H9 (cell line): ENCODE results near the gene SEMA5A. TPM values are rescaled to one million over a fixed set of nuclear protein-coding genes. Genes with fewer than 3 reads are reported as not detected.

ENCODE experiments used
- DNase-seq: peaks from one replicate; pipeline ENCODE4 v3.0.0-alpha.2; 2017
- H2AFZ ChIP-seq: one replicate; pipeline ENCODE4 v1.6.1; 2013; ENCODE audit warnings: mild to moderate bottlenecking, low read length, control low read depth, moderate library complexity
- H2AK5ac ChIP-seq: 2 replicates; pipeline ENCODE4 v1.6.1; 2013; ENCODE audit warnings: low read length, control low read depth, mixed read lengths; ENCODE audit not compliant: insufficient read length
- H2BK120ac ChIP-seq: one replicate; pipeline ENCODE4 v1.6.1; 2013; ENCODE audit warnings: low read depth, mild to moderate bottlenecking, low read length, control low read depth, inconsistent platforms; ENCODE audit not compliant: poor library complexity, severe bottlenecking
- H2BK12ac ChIP-seq: 2 replicates; pipeline ENCODE4 v1.6.1; 2013; ENCODE audit warnings: low read length, control low read depth, mixed read lengths, low read depth; ENCODE audit not compliant: insufficient read length
- H2BK15ac ChIP-seq: 2 replicates; pipeline ENCODE4 v1.6.1; 2013; ENCODE audit warnings: low read depth, low read length, control low read depth
- H2BK20ac ChIP-seq: one replicate; pipeline ENCODE4 v1.6.1; 2013; ENCODE audit warnings: low read depth, mild to moderate bottlenecking, low read length, control low read depth, inconsistent platforms; ENCODE audit not compliant: poor library complexity, severe bottlenecking
- H2BK5ac ChIP-seq: 2 replicates; pipeline ENCODE4 v1.6.1; 2013; ENCODE audit warnings: low read length, control low read depth, mixed read lengths; ENCODE audit not compliant: insufficient read length
- H3K14ac ChIP-seq: 2 replicates; pipeline ENCODE4 v1.6.1; 2013; ENCODE audit warnings: low read length, control low read depth; ENCODE audit not compliant: insufficient read depth
- H3K18ac ChIP-seq: 2 replicates; pipeline ENCODE4 v1.6.1; 2013; ENCODE audit warnings: low read depth, mild to moderate bottlenecking, mixed read lengths, low read length, control low read depth; ENCODE audit not compliant: insufficient read length
- H3K23ac ChIP-seq: 2 replicates; pipeline ENCODE4 v1.6.1; 2013; ENCODE audit warnings: low read length, control low read depth, mixed read lengths, low read depth; ENCODE audit not compliant: insufficient read length
- H3K23me2 ChIP-seq: 2 replicates; pipeline ENCODE4 v1.6.1; 2013; ENCODE audit warnings: low read depth, mild to moderate bottlenecking, mixed read lengths, low read length, control low read depth; ENCODE audit not compliant: insufficient read length, poor library complexity, severe bottlenecking
- H3K27ac ChIP-seq: 2 replicates; pipeline ENCODE4 v1.5.1; 2013; ENCODE audit warnings: low read length, control low read depth, mixed read lengths, low read depth; ENCODE audit not compliant: insufficient read length
- H3K27me3 ChIP-seq: 2 replicates; pipeline ENCODE4 v1.6.1; 2013; ENCODE audit warnings: low read length, control low read depth, inconsistent platforms; ENCODE audit not compliant: insufficient read depth
- H3K4ac ChIP-seq: 2 replicates; pipeline ENCODE4 v1.6.1; 2013; ENCODE audit warnings: low read depth, mild to moderate bottlenecking, control low read depth, inconsistent platforms, low read length, moderate library complexity
- H3K4me1 ChIP-seq: 2 replicates; pipeline ENCODE4 v1.6.1; 2013; ENCODE audit warnings: low read length, control low read depth, inconsistent platforms; ENCODE audit not compliant: insufficient read depth
- H3K4me2 ChIP-seq: 2 replicates; pipeline ENCODE4 v1.6.1; 2013; ENCODE audit warnings: low read length, control low read depth, mixed read lengths; ENCODE audit not compliant: insufficient read length, insufficient read depth
- H3K56ac ChIP-seq: 2 replicates; pipeline ENCODE4 v1.6.1; 2013; ENCODE audit warnings: low read depth, mild to moderate bottlenecking, mixed read lengths, low read length, control low read depth; ENCODE audit not compliant: insufficient read length
- H3K79me1 ChIP-seq: 2 replicates; pipeline ENCODE4 v1.6.1; 2013; ENCODE audit warnings: low read depth, mild to moderate bottlenecking, moderate library complexity, low read length, control low read depth, inconsistent platforms; ENCODE audit not compliant: insufficient read depth, poor library complexity, severe bottlenecking
- H3K79me2 ChIP-seq: 2 replicates; pipeline ENCODE4 v1.6.1; 2013; ENCODE audit warnings: low read length, control low read depth, inconsistent platforms; ENCODE audit not compliant: insufficient read depth
- H3K9ac ChIP-seq: 2 replicates; pipeline ENCODE4 v1.6.1; 2013; ENCODE audit warnings: low read length, control low read depth, mixed read lengths; ENCODE audit not compliant: insufficient read length; ENCODE audit errors: extremely low read depth
- H3K9me3 ChIP-seq: one replicate; pipeline ENCODE4 v1.6.1; 2013; ENCODE audit warnings: low read depth, low read length, inconsistent platforms; ENCODE audit not compliant: control insufficient read depth
- H3T11ph ChIP-seq: one replicate; pipeline ENCODE4 v1.6.1; 2013; ENCODE audit warnings: mild to moderate bottlenecking, low read length, control low read depth, inconsistent platforms
- H4K20me1 ChIP-seq: one replicate; pipeline ENCODE4 v1.6.1; 2013; ENCODE audit not compliant: control insufficient read depth, insufficient read length, insufficient read depth
- H4K5ac ChIP-seq: 2 replicates; pipeline ENCODE4 v1.6.1; 2013; ENCODE audit warnings: low read depth, mild to moderate bottlenecking, mixed read lengths, low read length, control low read depth; ENCODE audit not compliant: insufficient read length
- H4K8ac ChIP-seq: replicated peaks from 2 replicates; pipeline ENCODE4 v1.6.1; 2013; ENCODE audit warnings: low read length, control low read depth, mixed read lengths, low read depth; ENCODE audit not compliant: insufficient read length
- H4K91ac ChIP-seq: 2 replicates; pipeline ENCODE4 v1.6.1; 2013; ENCODE audit warnings: low read depth, mild to moderate bottlenecking, moderate library complexity, mixed read lengths, low read length, control low read depth; ENCODE audit not compliant: insufficient read length
- H3K27ac Mint-ChIP-seq, 3 experiments: 2 replicates in 2 of 3; 3 replicates in 1 of 3; pipeline ENCODE4 v1.8.0; 2020 to 2021; ENCODE audit warnings: mixed read lengths in 3 of 3, mild to moderate bottlenecking in 1 of 3, moderate library complexity in 1 of 3
- H3K27me3 Mint-ChIP-seq: 2 replicates; pipeline ENCODE4 v1.8.0; 2021; ENCODE audit warnings: low read depth, mild to moderate bottlenecking, moderate library complexity, mixed read lengths
- H3K36me3 Mint-ChIP-seq, 3 experiments: 2 replicates in 2 of 3; 3 replicates in 1 of 3; pipeline ENCODE4 v1.8.0; 2020 to 2021; ENCODE audit warnings: low read depth in 3 of 3, mixed read lengths in 3 of 3; ENCODE audit not compliant: insufficient read depth in 1 of 3
- H3K4me1 Mint-ChIP-seq, 2 experiments: 2 replicates each; pipeline ENCODE4 v1.8.0; 2020; ENCODE audit warnings: mixed read lengths in 2 of 2
- H3K4me3 Mint-ChIP-seq, 2 experiments: 2 replicates in 1 of 2; 3 replicates in 1 of 2; pipeline ENCODE4 v1.8.0; 2020 to 2021; ENCODE audit warnings: mild to moderate bottlenecking in 2 of 2, mixed read lengths in 2 of 2, moderate library complexity in 1 of 2
- H3K9me3 Mint-ChIP-seq, 2 experiments: 2 replicates in 1 of 2; 3 replicates in 1 of 2; pipeline ENCODE4 v1.8.0; 2020; ENCODE audit warnings: mild to moderate bottlenecking in 2 of 2, mixed read lengths in 2 of 2, moderate library complexity in 1 of 2
- WGBS: extraction: QIAGEN DNeasy Blood & Tissue Kit; methylation state at CpG from one replicate; pipeline ENCODE4 v1.1.7; 2013; ENCODE audit warnings: missing lambda C conversion rate, low lambda C conversion rate, mixed read lengths; ENCODE audit not compliant: insufficient read length; ENCODE audit errors: extremely low coverage; 5-methylcytosine and 5-hydroxymethylcytosine counted together
- total RNA-seq: library from RNA; stranded (reverse); gene quantifications from 2 replicates; pipeline ENCODE4 v1.2.1, GENCODE V29; 2021
- TF ChIP-seq, protein P1 (sequence below): fragments of 200-600 bp; sonication (generic); conservative IDR thresholded peaks from 3 replicates; pipeline ENCODE4 v1.8.0; 2021; ENCODE audit warnings: antibody characterized with exemption, mild to moderate bottlenecking

Gene SEMA5A
- total RNA-seq, 1 experiment from 2014 or later: 4.3 TPM

DNA sequence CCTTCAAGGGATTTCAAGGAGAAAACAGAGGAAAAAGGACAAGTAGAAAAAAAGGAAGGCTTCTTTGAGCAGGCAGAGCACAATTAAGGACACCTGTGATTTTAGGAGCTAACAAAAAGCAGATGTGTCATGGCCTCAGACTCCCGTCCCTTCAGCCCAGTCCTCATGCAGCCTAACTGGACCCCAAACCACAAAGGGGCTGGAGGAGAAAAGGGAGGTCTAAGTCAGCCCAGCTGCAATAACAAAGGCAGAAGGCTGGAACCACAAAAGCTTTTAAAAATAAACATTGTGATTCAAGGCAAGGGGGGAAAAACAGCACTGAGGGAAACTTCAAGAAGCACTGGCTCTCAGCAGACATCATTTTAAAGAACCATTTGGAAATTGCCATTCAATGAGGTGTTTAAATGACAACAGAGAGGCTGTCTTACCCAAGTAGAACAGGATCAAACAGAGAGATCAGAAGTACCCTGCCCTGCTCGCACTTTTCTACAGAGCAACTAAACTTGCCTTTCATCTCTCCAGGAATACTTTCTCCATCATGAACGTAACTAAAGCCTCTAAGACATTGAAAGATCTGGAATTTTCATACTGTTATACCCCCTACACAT lies 89.3 kb downstream of the SEMA5A start:
- DNase-seq: no peak
- TF ChIP-seq, protein P1, sequence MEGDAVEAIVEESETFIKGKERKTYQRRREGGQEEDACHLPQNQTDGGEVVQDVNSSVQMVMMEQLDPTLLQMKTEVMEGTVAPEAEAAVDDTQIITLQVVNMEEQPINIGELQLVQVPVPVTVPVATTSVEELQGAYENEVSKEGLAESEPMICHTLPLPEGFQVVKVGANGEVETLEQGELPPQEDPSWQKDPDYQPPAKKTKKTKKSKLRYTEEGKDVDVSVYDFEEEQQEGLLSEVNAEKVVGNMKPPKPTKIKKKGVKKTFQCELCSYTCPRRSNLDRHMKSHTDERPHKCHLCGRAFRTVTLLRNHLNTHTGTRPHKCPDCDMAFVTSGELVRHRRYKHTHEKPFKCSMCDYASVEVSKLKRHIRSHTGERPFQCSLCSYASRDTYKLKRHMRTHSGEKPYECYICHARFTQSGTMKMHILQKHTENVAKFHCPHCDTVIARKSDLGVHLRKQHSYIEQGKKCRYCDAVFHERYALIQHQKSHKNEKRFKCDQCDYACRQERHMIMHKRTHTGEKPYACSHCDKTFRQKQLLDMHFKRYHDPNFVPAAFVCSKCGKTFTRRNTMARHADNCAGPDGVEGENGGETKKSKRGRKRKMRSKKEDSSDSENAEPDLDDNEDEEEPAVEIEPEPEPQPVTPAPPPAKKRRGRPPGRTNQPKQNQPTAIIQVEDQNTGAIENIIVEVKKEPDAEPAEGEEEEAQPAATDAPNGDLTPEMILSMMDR: no peak
- Histone ChIP-seq H3K4me2 (no peak overlapping the region), H3K23me2 (no peaks in the 10 kb centered on the region), H3K79me2 (no peaks in the 10 kb centered on the region), H2AFZ (no peak overlapping the region), H2BK5ac (no peak overlapping the region), H3K79me1 (no peaks in the 10 kb centered on the region), H4K8ac (no peak overlapping the region), H2BK12ac (no peak overlapping the region), H3K4ac (no peak overlapping the region), H3K27ac (peak overlapping the region; percentile 57), H3K9me3 (no peaks in the 10 kb centered on the region), H3K56ac (no peak overlapping the region), H4K91ac (no peak overlapping the region), H3K27me3 (no peaks in the 10 kb centered on the region), H4K5ac (no peak overlapping the region), H3K9ac (no peak overlapping the region), H2BK120ac (no peak overlapping the region), H4K20me1 (no peaks in the 10 kb centered on the region), H3T11ph (no peak overlapping the region), H3K14ac (no peak overlapping the region), H3K23ac (no peak overlapping the region), H2BK15ac (no peak overlapping the region), H3K18ac (no peak overlapping the region), H2BK20ac (no peak overlapping the region), H2AK5ac (no peak overlapping the region), H3K4me1 (peaks cover 4% of the 10 kb centered on the region; the same call in 1 of the 2 replicates)
- Mint-ChIP-seq H3K27ac (peak overlapping the region; percentile 96 to 99 (median 96)), H3K4me1 (peaks cover 28 to 30% of the 10 kb centered on the region in 2 experiments), H3K4me3 (peak overlapping the region in 1 of 2 experiments; percentile 45; a peak in 3 of 5 replicates), H3K9me3 (peaks cover 3 to 10% of the 10 kb centered on the region in 2 experiments; a peak in 3 of 5 replicates), H3K36me3 (peaks cover 0 to 13% (median 3%) of the 10 kb centered on the region in 3 experiments; a peak in 5 of 7 replicates), H3K27me3 (no peaks in the 10 kb centered on the region; the same call in 1 of the 2 replicates)
- no CpG with 5 or more reads among the region's 3 CpGs for WGBS
